COR-L47 (cell line): Measurements from ENCODE around the gene ISYNA1.

Source experiments
- DNase-seq: peaks from one replicate; lab custom pipeline; 2025; lab: John Stamatoyannopoulos, UW

The ISYNA1 gene

GRCh38 chr19:18467978-18468377 is 30.0 kb upstream of the ISYNA1 start:
- no peak for DNase-seq

DNA sequence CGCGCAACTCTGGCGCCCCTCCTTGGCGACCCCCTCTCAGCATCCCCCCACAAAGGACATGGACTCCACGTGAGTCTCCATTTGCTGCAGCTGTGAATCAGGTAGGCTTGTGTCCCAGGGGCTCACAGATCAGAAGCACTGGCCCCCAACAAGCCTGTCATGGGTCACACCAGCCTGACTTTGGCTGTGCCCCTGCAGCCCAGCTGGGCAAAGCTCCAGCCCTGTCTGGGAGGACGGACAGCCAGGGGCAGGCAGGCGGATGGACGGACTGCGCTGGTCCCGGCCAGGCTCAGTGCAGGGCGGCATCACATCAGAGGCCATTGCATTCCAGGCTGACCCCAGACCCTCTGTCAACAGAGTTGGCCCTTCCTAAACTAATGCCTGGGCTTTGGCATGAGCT is 28.4 kb upstream of the ISYNA1 start:
- DNase-seq: no peak

DNA sequence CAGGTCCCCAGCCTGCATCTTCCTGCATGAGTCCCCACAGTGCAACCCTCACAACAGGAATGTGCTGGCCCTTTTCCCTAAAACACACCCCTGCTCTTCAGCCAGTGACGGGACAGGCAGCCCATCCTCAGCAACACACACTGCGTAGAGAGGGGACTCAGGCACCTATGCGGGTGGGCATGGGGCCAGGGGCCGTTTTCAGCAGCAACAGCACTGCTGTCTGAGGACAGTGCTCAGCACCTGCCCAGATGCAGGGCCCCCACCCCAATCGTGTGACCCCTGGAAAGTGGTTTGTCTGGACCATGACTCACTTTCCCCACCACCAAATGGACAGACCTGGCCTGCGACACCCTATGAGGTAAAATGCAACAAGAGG is 28.0 kb upstream of the ISYNA1 start:
- no peak for DNase-seq

- no peak for DNase-seq
These were observed 27.5 kb upstream of the ISYNA1 start for GRCh38 chr19:18465214-18465963.

DNA sequence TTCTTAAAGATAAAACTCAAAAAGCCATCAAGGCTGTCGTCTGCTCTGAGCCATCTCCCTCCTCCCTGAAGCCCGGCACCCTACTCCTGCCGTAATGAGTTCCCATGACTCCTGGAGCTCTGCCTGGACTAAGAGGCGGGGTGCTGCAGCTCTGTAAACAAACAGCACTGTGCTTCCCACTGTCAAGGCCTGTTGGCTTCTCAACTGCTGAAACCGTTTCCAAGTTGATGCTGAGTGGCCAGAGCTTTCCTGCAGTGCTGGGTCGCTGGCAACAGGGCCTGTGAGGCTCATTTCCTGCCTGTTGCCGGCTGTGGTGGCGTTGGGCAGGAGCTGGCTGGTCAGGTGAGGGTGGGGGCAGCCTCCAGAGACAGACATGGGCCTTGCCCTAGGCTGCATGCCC is 26.7 kb upstream of the ISYNA1 start:
- DNase-seq: peak; percentile 94

- no peak for DNase-seq
These were observed 23.5 kb upstream of the ISYNA1 start for GRCh38 chr19:18461471-18461870.

DNA sequence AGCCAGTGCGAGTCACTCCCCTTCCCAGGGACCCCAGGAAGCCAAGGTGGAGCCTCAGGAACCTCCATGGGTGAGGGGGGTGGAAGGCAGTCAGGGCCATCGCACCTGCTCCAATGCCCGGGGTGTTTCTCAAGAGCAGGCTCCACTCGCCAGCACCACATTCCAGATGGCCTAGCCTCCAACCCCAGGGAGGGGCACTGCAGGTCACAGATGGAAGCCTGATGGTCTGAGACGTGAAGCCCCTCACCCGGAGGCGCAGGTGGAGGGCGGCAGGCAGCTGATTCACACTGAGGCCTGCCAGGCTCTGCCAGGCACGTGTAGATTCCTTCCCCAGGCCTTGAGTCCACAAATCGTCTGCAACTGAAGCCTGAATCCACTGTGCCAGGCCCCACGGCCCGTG is 23.0 kb upstream of the ISYNA1 start:
- no peak for DNase-seq

GRCh38 chr19:18457483-18458331 is 19.8 kb upstream of the ISYNA1 start:
- DNase-seq: no peak

GRCh38 chr19:18456974-18457373 is 19.0 kb upstream of the ISYNA1 start:
- no peak for DNase-seq

GRCh38 chr19:18456279-18456678 is 18.3 kb upstream of the ISYNA1 start:
- no peak for DNase-seq

DNA sequence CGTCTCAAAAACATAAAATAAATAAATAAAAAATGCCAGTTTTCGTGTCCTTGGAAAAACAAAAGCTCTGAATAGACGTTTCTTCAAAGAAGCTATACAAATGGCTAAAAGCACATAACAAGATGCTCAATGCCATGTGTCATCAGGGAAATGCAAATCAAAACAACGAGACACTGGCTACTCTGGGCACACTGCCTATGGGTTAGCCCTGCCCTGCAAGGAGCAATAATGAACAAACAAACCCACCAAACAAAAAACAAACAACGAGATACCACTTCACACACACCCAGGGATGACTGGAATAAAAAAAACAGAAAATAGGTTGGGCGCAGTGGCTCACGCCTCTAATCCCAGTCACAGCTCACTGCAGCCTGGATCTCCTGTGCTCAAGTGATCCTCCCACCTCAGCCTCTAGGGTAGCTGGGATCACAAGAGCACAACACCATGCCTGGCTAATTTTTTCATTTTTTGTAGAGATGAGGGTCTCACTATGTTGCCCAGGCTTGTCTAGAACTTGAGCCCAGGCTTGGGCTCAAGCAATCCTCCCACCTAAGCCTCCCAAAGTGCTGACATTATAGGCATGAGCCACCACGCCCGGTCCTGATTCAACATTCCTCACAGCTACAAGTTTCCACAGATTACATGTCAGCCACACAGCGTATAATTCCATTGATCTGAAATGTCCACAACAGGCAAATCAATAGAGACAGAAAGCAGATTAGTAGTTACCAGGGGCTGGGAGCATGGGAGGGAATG is 15.5 kb upstream of the ISYNA1 start:
- DNase-seq: no peak

DNA sequence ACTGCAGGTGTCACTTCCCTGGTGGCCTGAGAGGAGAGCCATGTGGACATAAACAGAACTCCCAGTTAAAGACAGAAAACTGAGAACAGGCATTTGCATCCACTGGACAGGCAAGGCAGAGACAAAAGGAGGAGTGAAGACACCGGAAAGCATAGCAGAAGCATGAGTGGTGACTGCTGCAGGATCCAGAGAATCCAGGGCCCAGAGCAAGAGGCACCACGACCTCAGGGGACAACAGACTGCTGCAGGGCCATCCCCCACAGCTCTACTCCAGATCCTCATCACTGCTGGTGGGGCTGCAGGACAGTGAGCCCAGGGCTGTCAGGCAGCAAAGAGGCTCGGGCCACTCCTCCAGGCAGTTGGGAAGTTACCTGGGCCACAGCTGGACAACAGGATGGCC is 14.5 kb upstream of the ISYNA1 start:
- DNase-seq: no peak

DNA sequence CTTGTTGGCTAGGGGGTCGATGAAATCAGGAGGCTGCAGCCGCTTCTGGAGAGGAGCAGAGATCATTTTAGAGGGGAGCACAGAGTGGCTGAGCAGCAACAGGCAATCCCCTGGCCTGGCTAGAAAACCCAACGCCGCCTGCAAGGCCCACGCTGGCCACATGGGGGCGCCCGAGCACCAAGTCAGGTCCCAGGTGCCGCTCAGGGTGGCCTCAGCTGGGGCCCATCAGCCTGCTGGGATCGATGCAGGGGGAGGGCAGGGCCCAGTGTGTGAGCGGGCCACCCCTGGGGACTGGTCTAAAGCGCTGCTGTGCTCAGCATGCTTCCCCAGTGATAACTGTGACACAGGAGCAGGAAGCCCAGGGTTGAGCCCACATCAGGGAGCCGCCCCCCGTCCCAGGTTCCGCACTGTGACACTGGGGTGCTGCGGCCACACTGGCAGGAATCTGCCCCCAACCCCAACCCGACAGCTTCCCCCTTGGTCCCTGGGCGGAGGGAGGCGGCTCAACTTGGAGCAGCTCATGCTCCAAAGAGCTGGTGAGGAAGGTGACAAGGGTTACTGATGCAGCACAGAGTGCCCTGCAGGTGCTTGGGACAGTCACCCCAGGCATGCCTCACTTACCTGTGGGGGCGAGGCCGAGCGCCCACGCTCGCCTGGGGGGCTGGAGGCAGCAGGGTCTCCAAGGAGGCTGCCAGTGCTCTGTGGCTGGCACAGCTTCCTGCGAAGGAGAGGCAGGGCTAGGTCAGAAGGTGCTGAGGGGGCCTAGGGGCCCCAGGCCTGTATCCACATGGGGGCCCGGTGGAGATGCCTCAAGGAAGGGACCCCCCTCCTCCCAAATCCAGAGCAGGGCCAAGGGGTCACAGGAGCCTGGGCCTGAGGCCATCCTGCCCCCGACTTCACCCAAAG is 13.3 kb upstream of the ISYNA1 start:
- peak; percentile 79 for DNase-seq

GRCh38 chr19:18450021-18450930 is 12.3 kb upstream of the ISYNA1 start:
- no peak for DNase-seq

- no peak for DNase-seq
These were observed 11.6 kb upstream of the ISYNA1 start for GRCh38 chr19:18449552-18449951.

DNA sequence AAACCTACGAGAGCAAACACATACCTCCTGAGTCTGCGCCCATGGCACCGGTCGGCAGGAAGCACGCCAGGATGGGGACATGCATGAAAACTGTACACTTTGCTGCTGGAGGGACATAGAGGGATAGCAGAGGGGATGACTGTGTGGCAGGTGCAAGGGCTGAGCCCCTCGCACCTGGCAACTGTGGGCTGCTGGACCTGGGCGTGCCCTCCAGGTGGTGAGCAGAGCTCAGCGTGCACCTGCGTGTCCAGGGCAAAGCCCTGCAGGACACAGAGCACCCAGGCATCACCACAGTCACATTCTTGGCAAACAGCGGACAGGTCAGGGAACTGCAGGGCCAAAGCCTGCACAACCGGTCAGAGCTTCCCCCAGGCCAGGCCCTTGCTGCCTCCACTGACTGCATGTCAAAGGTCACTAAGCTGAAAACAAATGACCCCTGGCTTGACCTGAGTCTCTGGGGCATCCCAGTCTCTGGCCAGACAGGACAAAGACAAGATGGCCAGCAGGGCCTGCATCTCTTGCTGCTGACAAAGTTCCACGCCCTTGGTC is 9.0 kb upstream of the ISYNA1 start:
- no peak for DNase-seq

DNA sequence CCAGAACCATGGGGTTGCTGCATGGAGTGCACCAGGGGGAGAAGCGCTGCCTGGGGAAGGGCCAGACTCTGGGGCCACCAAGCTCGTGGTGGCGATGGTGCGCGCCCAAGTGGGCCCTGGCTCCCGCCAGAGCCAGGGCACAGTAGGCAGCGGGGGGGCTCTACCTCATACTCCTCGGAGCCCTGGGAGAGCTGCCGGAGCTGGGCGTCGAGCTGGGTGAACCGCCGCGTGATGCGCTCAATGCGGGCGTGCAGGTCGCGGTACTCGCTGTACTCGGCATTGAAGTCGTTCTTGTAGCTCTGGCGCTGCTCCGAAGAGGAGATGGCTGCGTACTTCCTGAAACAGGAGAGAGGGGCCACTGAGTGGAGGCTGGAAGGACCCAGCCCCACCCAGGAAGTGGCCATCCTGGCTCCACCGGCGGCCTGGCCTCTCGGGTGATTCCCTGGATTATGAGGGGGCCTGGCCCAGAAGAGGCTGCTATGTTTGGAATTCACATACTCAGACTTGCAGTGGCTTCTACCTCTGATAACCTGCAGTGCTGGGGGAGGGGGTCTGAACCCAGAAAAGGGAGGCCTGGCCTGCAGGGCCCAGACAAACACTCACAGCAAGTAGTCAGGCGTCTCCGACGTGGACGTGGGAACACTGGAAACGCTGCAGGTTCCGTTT is 8.3 kb upstream of the ISYNA1 start:
- no peak for DNase-seq

DNA sequence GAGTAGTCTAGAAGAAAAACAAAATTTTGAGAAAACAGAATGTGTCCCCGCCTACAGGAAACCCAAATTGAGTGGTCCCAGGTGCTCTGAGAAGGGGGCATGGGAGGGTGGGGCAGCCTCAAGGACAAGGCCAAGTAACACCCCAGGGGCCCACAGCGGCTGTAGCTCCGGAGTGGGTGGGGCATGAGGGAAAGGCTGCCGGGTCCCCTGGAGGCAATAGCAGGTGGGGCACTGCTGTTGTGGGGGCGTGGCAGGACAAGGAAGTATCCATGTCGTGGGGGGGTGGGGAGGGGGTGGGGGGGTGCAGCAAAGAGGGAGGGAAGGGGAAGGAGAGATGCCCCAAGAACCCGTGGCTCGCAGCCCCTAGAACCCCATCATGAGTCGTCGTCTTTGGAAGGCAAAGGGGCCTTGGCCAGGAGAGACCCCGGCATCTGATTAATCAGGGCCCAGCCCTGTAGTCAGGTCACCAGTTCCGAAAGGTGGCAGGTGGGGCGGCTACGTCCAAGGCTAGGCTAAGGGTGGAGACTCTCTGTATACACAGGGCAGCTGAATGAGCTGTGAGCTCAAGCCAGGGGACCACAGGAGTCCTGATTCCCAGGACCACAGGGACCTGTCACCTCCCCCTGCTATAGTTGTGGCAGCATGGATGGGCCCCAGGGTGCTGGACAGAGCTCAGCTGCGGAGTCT is 7.5 kb upstream of the ISYNA1 start:
- DNase-seq: no peak

DNA sequence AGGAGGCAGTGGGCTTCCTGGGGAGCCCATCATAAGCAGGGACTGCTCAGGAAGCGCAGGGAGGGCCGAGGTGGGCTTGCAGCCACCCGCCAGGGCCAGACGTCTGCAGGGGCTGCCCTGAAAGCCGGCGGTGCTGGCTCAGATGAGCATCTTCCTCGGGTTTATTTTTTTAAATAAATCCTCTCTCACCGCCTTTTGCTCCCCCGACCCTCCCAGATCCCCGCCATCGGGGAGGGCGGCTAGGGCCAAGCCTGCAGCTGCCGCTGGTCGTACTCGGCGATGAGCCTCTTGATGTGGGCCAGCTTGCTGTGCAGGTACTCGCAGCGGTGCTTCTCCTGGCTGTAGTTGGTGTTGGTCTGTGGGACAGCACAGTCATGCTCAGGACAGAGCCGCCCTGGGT is 6.6 kb upstream of the ISYNA1 start:
- no peak for DNase-seq
